Measurements from ENCODE around the gene TIAM2. TPM values are rescaled to one million over a fixed set of nuclear protein-coding genes. Genes with fewer than 3 reads are reported as not detected.
"Not testable (repeated sequence)": the region's sequence is repeated elsewhere in the genome, so short reads cannot be mapped to it uniquely, and the experiment has no call there.

The TIAM2 gene
- total and polyA plus RNA-seq, 4 donors = 1.6 to 19.9 (median 11.6) TPM

GRCh38 chr6:155117785-155118184 is 122.7 kb downstream of the TIAM2 start:
- intact Hi-C loops (cut with DNase I) = no loop called here
- Histone ChIP-seq H3K36me3 (ENCODE audit: control insufficient read depth in 1 of 2, insufficient read depth in 2 of 2, low read length in 1 of 2) (no peaks in the 10 kb centered on the region), H3K4me3 (ENCODE audit: low read length in 2 of 2) (no peak overlapping the region), H3K27me3 (ENCODE audit: control insufficient read depth in 1 of 2, insufficient read depth in 2 of 2, low read length in 1 of 2) (no peaks in the 10 kb centered on the region), H3K27ac (ENCODE audit: low read depth in 1 of 2, low read length in 2 of 2) (no peak overlapping the region), H3K4me1 (ENCODE audit: control insufficient read depth in 1 of 2, insufficient read depth in 2 of 2, low read length in 2 of 2) (peaks cover 0 to 5% of the 10 kb centered on the region in 2 donors), H3K9me3 (ENCODE audit: control insufficient read depth, low read length) (no peaks in the 10 kb centered on the region)
- DNase-seq = no peak
- WGBS, 2 donors = 31% methylated on average over 5 of the region's 5 CpGs
- ATAC-seq (ENCODE audit: low FRiP score) = no peak

- DNase-seq; H3K4me1 ChIP-seq (ENCODE audit: control insufficient read depth in 1 of 2, insufficient read depth in 2 of 2, low read length in 2 of 2); H3K36me3 ChIP-seq (ENCODE audit: control insufficient read depth in 1 of 2, insufficient read depth in 2 of 2, low read length in 1 of 2); H3K27me3 ChIP-seq (ENCODE audit: control insufficient read depth in 1 of 2, insufficient read depth in 2 of 2, low read length in 1 of 2); H3K4me3 ChIP-seq (ENCODE audit: low read length in 2 of 2); ATAC-seq (ENCODE audit: low FRiP score); H3K27ac ChIP-seq (ENCODE audit: low read depth in 1 of 2, low read length in 2 of 2); H3K9me3 ChIP-seq (ENCODE audit: control insufficient read depth, low read length); intact Hi-C loops (cut with DNase I): not testable (repeated sequence)
- WGBS, 2 donors = 98 to 99% methylated on average over 5 of the region's 5 CpGs
Measured at GRCh38 chr6:155119201-155119600, 124.1 kb downstream of the TIAM2 start.

GRCh38 chr6:155120034-155120433 is 124.9 kb downstream of the TIAM2 start:
- intact Hi-C loops (cut with DNase I) = no loop called here
- WGBS, 2 donors = 89 to 96% methylated on average over 6 of the region's 6 CpGs
- ATAC-seq (ENCODE audit: low FRiP score) = no peak

GRCh38 chr6:155121294-155121693 is 126.2 kb downstream of the TIAM2 start:
- no peak overlapping the region for H3K27ac ChIP-seq (ENCODE audit: low read depth in 1 of 2, low read length in 2 of 2)
- no peak for ATAC-seq (ENCODE audit: low FRiP score)
- 17 to 21% methylated on average over 4 of the region's 4 CpGs for WGBS, 2 donors

More at GRCh38 chr6:155120034-155120433, 124.9 kb downstream of the TIAM2 start:
- no peak for DNase-seq
- Histone ChIP-seq H3K4me3 (ENCODE audit: low read length in 2 of 2) (no peak overlapping the region), H3K4me1 (ENCODE audit: control insufficient read depth in 1 of 2, insufficient read depth in 2 of 2, low read length in 2 of 2) (peaks cover 0 to 5% of the 10 kb centered on the region in 2 donors), H3K36me3 (ENCODE audit: control insufficient read depth in 1 of 2, insufficient read depth in 2 of 2, low read length in 1 of 2) (no peaks in the 10 kb centered on the region), H3K9me3 (ENCODE audit: control insufficient read depth, low read length) (no peaks in the 10 kb centered on the region), H3K27ac (ENCODE audit: low read depth in 1 of 2, low read length in 2 of 2) (no peak overlapping the region), H3K27me3 (ENCODE audit: control insufficient read depth in 1 of 2, insufficient read depth in 2 of 2, low read length in 1 of 2) (no peaks in the 10 kb centered on the region)

GRCh38 chr6:155121699-155122098 is 126.6 kb downstream of the TIAM2 start:
- H3K27me3 ChIP-seq (ENCODE audit: control insufficient read depth in 1 of 2, insufficient read depth in 2 of 2, low read length in 1 of 2) = no peaks in the 10 kb centered on the region
- ATAC-seq (ENCODE audit: low FRiP score) (peak; percentile 57), DNase-seq (no peak)
- H3K4me3 ChIP-seq (ENCODE audit: low read length in 2 of 2) = peak overlapping the region in 1 of 2 donors; percentile 29
- no peaks in the 10 kb centered on the region for H3K36me3 ChIP-seq (ENCODE audit: control insufficient read depth in 1 of 2, insufficient read depth in 2 of 2, low read length in 1 of 2)
- no peaks in the 10 kb centered on the region for H3K9me3 ChIP-seq (ENCODE audit: control insufficient read depth, low read length)
- intact Hi-C loops (cut with DNase I) = no loop called here
- peak overlapping the region in 1 of 2 donors; percentile 26 for H3K27ac ChIP-seq (ENCODE audit: low read depth in 1 of 2, low read length in 2 of 2)
- 7 to 9% methylated on average over 11 of the region's 11 CpGs for WGBS, 2 donors
- H3K4me1 ChIP-seq (ENCODE audit: control insufficient read depth in 1 of 2, insufficient read depth in 2 of 2, low read length in 2 of 2) = peaks cover 0 to 5% of the 10 kb centered on the region in 2 donors

More at GRCh38 chr6:155121294-155121693, 126.2 kb downstream of the TIAM2 start:
- DNase-seq = no peak
- no peaks in the 10 kb centered on the region for H3K36me3 ChIP-seq (ENCODE audit: control insufficient read depth in 1 of 2, insufficient read depth in 2 of 2, low read length in 1 of 2)
- intact Hi-C loops (cut with DNase I) = no loop called here
- peak overlapping the region in 1 of 2 donors; percentile 29 for H3K4me3 ChIP-seq (ENCODE audit: low read length in 2 of 2)
- H3K4me1 ChIP-seq (ENCODE audit: control insufficient read depth in 1 of 2, insufficient read depth in 2 of 2, low read length in 2 of 2) = peaks cover 0 to 5% of the 10 kb centered on the region in 2 donors
- H3K27me3 ChIP-seq (ENCODE audit: control insufficient read depth in 1 of 2, insufficient read depth in 2 of 2, low read length in 1 of 2) = no peaks in the 10 kb centered on the region
- H3K9me3 ChIP-seq (ENCODE audit: control insufficient read depth, low read length) = no peaks in the 10 kb centered on the region

GRCh38 chr6:155122199-155122950 is 127.3 kb downstream of the TIAM2 start:
- H3K9me3 ChIP-seq (ENCODE audit: control insufficient read depth, low read length) = no peaks in the 10 kb centered on the region
- H3K4me1 ChIP-seq (ENCODE audit: control insufficient read depth in 1 of 2, insufficient read depth in 2 of 2, low read length in 2 of 2) = peaks cover 0 to 5% of the 10 kb centered on the region in 2 donors
- DNase-seq (no peak), ATAC-seq (ENCODE audit: low FRiP score) (no peak)
- H3K27ac ChIP-seq (ENCODE audit: low read depth in 1 of 2, low read length in 2 of 2) = no peak overlapping the region
- WGBS, 2 donors = 94 to 97% methylated on average over 6 of the region's 6 CpGs
- H3K36me3 ChIP-seq (ENCODE audit: control insufficient read depth in 1 of 2, insufficient read depth in 2 of 2, low read length in 1 of 2) = no peaks in the 10 kb centered on the region
- no peak overlapping the region for H3K4me3 ChIP-seq (ENCODE audit: low read length in 2 of 2)
- no peaks in the 10 kb centered on the region for H3K27me3 ChIP-seq (ENCODE audit: control insufficient read depth in 1 of 2, insufficient read depth in 2 of 2, low read length in 1 of 2)
- intact Hi-C loops (cut with DNase I) = no loop called here

GRCh38 chr6:155123520-155123919 is 128.4 kb downstream of the TIAM2 start:
- no peaks in the 10 kb centered on the region for H3K36me3 ChIP-seq (ENCODE audit: control insufficient read depth in 1 of 2, insufficient read depth in 2 of 2, low read length in 1 of 2)
- H3K9me3 ChIP-seq (ENCODE audit: control insufficient read depth, low read length) = no peaks in the 10 kb centered on the region
- no peaks in the 10 kb centered on the region for H3K27me3 ChIP-seq (ENCODE audit: control insufficient read depth in 1 of 2, insufficient read depth in 2 of 2, low read length in 1 of 2)
- 97 to 100% methylated on average over 11 of the region's 11 CpGs for WGBS, 2 donors
- DNase-seq (no peak), ATAC-seq (ENCODE audit: low FRiP score) (no peak)
- H3K4me3 ChIP-seq (ENCODE audit: low read length in 2 of 2) = no peak overlapping the region
- peaks cover 0 to 5% of the 10 kb centered on the region in 2 donors for H3K4me1 ChIP-seq (ENCODE audit: control insufficient read depth in 1 of 2, insufficient read depth in 2 of 2, low read length in 2 of 2)
- H3K27ac ChIP-seq (ENCODE audit: low read depth in 1 of 2, low read length in 2 of 2) = no peak overlapping the region
- intact Hi-C loops (cut with DNase I) = no loop called here

- WGBS, 2 donors = 92 to 94% methylated on average over 2 of the region's 2 CpGs
Measured at GRCh38 chr6:155125906-155126305, 130.8 kb downstream of the TIAM2 start.

More at GRCh38 chr6:155125906-155126305, 130.8 kb downstream of the TIAM2 start:
- H3K9me3 ChIP-seq (ENCODE audit: control insufficient read depth, low read length) = no peaks in the 10 kb centered on the region
- H3K27me3 ChIP-seq (ENCODE audit: control insufficient read depth in 1 of 2, insufficient read depth in 2 of 2, low read length in 1 of 2) = no peaks in the 10 kb centered on the region
- H3K27ac ChIP-seq (ENCODE audit: low read depth in 1 of 2, low read length in 2 of 2) = no peak overlapping the region
- DNase-seq (no peak), ATAC-seq (ENCODE audit: low FRiP score) (no peak)
- intact Hi-C loops (cut with DNase I) = no loop called here
- H3K36me3 ChIP-seq (ENCODE audit: control insufficient read depth in 1 of 2, insufficient read depth in 2 of 2, low read length in 1 of 2) = no peaks in the 10 kb centered on the region
- no peaks in the 10 kb centered on the region for H3K4me1 ChIP-seq (ENCODE audit: control insufficient read depth in 1 of 2, insufficient read depth in 2 of 2, low read length in 2 of 2)
- no peak overlapping the region for H3K4me3 ChIP-seq (ENCODE audit: low read length in 2 of 2)

Measured in aorta (tissue), 5 donors.